Left hindlimb (tissue), 1 donor: ENCODE results near the gene TRMT11.

Source experiments
- DNase-seq: peaks from one replicate; pipeline ENCODE4 v3.0.0-alpha.2; 2018

Gene TRMT11

GRCh38 chr6:126077810-126078776 is 91.8 kb downstream of the TRMT11 start:
- no peak for DNase-seq

- DNase-seq: no peak
Measured at GRCh38 chr6:126083875-126084274, 97.5 kb downstream of the TRMT11 start.

- no peak for DNase-seq
Measured at GRCh38 chr6:126086560-126086959, 100.2 kb downstream of the TRMT11 start.
